WI38 (cell line): Measurements from ENCODE around the gene IL1RAPL1.

Experiments
- H3K4me3 ChIP-seq: 2 replicates; pipeline ENCODE4 v1.5.1; 2011; ENCODE audit warnings: low read depth, mild to moderate bottlenecking, control low read depth, low read length
- TF ChIP-seq, protein P1 (sequence below): IDR thresholded peaks from 2 replicates; pipeline ENCODE4 v1.5.1; 2012; ENCODE audit warnings: low read depth, mild to moderate bottlenecking, control low read depth, low read length

The IL1RAPL1 gene

DNA sequence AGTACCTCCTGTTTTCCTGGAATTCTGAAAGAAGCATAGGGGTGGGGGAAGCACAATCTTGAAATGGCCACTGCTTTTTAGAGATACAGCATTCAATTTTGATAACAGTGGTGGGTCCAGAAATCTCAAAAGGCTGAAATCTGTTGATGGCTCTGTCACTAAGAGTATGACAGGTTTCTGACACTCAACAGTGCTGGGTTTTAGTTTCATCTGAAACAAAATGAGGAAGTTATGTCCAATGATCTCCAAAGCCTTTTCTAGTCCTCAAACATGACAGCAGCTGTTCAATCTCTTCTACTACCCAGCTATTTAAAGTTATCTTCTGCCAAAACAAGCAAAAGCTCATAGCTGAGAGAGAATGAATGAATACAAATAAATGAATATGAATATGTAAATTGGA, 110.5 kb downstream of the IL1RAPL1 start:
- TF ChIP-seq, protein P1, sequence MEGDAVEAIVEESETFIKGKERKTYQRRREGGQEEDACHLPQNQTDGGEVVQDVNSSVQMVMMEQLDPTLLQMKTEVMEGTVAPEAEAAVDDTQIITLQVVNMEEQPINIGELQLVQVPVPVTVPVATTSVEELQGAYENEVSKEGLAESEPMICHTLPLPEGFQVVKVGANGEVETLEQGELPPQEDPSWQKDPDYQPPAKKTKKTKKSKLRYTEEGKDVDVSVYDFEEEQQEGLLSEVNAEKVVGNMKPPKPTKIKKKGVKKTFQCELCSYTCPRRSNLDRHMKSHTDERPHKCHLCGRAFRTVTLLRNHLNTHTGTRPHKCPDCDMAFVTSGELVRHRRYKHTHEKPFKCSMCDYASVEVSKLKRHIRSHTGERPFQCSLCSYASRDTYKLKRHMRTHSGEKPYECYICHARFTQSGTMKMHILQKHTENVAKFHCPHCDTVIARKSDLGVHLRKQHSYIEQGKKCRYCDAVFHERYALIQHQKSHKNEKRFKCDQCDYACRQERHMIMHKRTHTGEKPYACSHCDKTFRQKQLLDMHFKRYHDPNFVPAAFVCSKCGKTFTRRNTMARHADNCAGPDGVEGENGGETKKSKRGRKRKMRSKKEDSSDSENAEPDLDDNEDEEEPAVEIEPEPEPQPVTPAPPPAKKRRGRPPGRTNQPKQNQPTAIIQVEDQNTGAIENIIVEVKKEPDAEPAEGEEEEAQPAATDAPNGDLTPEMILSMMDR: no peak
- no peak overlapping the region for H3K4me3 ChIP-seq

DNA sequence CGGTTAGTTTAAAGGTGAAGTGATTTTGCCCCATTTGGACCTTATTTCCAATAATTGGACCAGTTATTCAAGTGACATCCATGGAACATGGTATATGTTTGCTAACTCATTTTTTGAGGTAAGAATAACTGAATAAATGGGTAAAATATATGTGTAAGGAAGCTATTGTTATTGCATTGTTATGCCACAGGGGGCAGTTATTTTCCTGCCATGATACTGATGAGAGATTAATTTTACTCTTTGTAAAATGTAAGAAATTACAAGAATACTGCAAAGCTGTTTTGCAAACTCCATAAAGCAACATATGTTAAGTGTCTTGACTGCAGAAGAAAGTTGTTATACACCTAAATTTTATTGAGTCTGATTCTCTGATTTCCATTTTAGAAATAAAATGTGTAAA, 114.0 kb downstream of the IL1RAPL1 start:
- TF ChIP-seq, protein P1: no peak
- H3K4me3 ChIP-seq: no peak overlapping the region

DNA sequence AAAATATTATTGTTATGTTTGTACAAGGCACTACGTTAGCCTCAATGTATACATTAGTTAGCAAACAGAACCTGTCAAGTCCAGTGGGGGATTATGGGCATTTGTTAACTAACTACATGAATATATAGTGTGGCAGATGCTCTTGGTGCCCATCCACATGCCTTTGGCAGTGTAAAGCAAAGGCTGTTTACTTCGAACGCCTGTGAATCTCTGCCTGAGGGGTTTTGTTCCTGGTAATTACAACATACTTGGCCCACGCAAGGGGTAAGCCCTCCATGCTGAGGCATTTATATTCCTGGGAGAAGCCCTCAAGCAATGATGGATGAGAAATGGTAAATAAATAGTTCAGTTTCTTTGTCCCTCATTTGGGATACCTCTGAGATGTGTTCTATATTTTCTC, 119.7 kb downstream of the IL1RAPL1 start:
- H3K4me3 ChIP-seq: no peak overlapping the region
- TF ChIP-seq, protein P1: no peak

DNA sequence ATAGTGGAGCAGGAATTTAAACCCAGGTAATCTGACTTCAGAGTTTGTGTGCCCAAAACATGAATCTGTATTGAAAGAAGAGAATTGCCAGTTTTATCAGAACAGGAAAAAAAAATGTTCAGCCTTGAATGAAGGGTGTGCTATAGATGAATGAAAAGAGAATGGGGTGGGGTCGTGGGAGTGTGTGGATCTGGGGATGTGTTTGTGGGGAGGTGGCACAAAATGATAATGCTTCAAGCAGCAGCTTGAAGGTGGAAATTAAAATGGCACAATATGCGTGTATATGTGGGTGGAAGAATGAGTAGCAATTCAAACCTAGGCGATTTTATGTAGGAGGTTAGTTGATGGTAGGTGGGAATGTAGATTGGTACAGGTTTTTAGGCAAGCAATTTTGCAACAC, 122.2 kb downstream of the IL1RAPL1 start:
- no peak overlapping the region for H3K4me3 ChIP-seq
- TF ChIP-seq, protein P1: no peak

DNA sequence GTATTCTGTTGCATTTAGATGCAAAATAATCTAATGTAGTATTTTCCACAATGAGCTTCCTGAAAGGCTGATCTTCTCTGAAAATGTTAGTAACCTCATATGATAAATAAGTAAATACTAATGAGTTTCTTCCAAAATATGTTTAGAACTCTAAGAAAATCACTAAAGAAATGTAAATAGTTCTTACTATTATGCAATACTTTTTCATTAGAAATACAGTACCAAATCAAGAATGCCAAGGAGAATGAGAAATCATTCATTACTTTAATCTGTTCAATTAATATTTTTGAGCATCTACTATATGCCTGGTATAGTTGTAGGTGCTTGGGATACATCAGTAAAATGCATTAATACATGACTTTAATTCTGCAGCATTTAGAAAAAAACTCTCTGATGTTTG, 130.6 kb downstream of the IL1RAPL1 start:
- H3K4me3 ChIP-seq: no peak overlapping the region
- TF ChIP-seq, protein P1: no peak

DNA sequence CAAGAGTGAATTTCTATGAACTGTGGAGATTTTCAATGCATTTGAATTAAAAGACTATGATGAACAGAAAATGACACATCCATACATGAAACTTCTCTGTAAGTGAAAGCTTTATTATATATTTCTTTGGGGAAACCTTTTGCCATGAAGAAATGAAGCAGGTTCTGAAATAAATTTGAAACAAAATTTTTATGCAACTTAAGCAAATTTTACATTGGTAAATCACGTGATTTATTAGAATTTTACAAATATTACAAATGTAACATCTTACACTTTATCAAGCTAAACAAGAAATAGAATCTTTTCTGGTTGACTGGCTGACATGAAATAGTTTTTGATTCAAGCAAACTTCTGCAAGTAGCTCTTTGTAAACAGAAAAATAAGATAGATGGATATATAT, 131.2 kb downstream of the IL1RAPL1 start:
- no peak overlapping the region for H3K4me3 ChIP-seq
- TF ChIP-seq, protein P1: no peak

DNA sequence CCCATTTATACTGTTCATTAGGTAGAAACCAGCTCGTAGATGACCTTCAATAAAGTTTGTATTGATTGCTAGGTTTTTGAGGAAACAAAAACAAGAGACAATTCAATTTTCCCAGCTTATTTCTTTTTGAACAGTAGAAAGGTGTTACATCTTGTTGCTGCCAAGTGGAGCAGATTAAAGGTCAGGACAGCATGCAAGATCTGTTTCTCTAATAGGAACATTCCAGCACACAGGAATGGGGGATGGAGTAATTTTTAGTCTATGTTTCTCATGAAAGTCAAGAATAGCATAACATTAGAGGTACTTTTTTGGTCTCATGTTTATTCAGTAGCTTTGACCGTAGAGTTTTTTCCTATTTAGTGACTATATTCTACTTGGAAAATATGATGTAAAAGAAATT, 132.4 kb downstream of the IL1RAPL1 start:
- TF ChIP-seq, protein P1: no peak
- no peak overlapping the region for H3K4me3 ChIP-seq
